ENCODE measurements around the gene CD2AP. TPM values are rescaled to one million over a fixed set of nuclear protein-coding genes. Genes with fewer than 3 reads are reported as not detected.

Gene CD2AP
- total RNA-seq, 1 donor: 30.4 TPM

DNA sequence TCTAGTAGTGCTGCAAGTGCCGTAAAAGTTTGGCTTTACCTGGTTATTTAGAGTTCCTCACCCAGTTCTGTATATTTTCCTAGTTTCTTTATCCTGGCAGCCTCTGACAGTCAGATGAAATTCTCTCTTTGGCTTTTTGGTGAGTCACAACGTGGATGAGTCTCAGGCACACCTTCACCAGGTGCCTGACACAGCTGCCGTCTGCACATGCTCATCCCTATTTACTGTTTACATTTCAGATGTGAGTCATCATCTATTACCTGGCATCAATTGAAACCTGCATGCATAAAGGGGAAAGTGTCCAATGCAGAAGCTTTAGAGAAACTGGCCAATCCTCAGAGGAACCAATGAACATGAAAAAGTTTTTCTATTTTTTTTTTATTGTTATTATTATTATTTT, 187.5 kb downstream of the CD2AP start:
- Histone ChIP-seq H3K27ac (ENCODE audit: low read depth, low read length) (no peak overlapping the region), H3K4me2 (ENCODE audit: insufficient read depth, low read length) (no peak overlapping the region), H3K4me3 (ENCODE audit: insufficient read depth, low read length) (no peak overlapping the region), H4K20me1 (ENCODE audit: insufficient read depth, low read length) (no peaks in the 10 kb centered on the region), H3K79me2 (ENCODE audit: insufficient read depth, low read length) (no peaks in the 10 kb centered on the region), H3K4me1 (ENCODE audit: insufficient read depth, low read length) (no peaks in the 10 kb centered on the region), H3K9me3 (ENCODE audit: low read depth, low read length) (no peaks in the 10 kb centered on the region), H2AFZ (ENCODE audit: low read length) (no peak overlapping the region), H3K36me3 (ENCODE audit: insufficient read depth, low read length) (no peaks in the 10 kb centered on the region), H3K27me3 (ENCODE audit: insufficient read depth, low read length) (no peaks in the 10 kb centered on the region)
- no peak for DNase-seq (ENCODE audit: insufficient read length, low spot score, missing footprints)
- TF ChIP-seq, protein P1, sequence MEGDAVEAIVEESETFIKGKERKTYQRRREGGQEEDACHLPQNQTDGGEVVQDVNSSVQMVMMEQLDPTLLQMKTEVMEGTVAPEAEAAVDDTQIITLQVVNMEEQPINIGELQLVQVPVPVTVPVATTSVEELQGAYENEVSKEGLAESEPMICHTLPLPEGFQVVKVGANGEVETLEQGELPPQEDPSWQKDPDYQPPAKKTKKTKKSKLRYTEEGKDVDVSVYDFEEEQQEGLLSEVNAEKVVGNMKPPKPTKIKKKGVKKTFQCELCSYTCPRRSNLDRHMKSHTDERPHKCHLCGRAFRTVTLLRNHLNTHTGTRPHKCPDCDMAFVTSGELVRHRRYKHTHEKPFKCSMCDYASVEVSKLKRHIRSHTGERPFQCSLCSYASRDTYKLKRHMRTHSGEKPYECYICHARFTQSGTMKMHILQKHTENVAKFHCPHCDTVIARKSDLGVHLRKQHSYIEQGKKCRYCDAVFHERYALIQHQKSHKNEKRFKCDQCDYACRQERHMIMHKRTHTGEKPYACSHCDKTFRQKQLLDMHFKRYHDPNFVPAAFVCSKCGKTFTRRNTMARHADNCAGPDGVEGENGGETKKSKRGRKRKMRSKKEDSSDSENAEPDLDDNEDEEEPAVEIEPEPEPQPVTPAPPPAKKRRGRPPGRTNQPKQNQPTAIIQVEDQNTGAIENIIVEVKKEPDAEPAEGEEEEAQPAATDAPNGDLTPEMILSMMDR (IDR thresholded peaks at IDR 0.05; ENCODE audit: extremely low read depth, low read depth, low read length): no peak

DNA sequence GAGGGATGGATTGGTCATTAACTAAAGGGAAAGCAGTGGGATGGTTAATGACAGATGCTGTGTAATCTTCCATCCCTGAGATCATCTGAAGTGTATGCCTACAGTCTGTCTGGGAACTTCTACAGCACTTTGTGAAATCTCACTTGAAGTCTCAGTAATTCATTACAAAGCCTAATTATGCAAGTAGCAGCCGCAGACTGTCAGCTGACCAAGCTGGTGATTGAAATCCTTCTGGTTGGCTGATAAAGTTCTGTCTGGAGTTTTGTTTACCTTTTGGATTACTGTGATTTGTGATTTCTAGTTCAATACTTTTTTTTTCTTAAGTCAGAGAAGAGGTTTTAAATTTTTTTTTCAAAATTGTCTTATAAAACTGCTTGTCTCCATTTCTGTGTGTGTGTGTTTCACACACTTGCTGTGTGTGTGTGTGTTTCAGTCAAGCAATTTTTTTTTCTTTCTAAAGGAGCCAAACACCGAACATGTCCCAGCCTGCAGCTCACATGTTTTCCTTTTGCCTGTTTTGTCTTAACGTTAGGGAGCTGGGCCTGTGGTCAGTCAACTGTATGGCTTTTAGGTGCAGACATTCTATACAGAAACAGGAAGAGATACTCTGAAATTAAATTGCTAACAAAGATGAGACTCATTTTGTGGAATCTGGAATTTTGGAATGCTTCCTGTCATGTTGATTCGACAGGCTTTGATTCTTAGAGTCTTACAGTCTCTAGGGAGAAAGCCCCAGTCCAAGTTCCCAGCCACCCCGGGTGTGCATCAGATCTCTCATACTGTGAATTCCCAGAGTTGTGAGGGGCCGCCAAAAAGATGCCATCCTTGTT, 192.3 kb downstream of the CD2AP start:
- Histone ChIP-seq H3K79me2 (ENCODE audit: insufficient read depth, low read length) (no peaks in the 10 kb centered on the region), H3K4me2 (ENCODE audit: insufficient read depth, low read length) (no peak overlapping the region), H2AFZ (ENCODE audit: low read length) (no peak overlapping the region), H4K20me1 (ENCODE audit: insufficient read depth, low read length) (no peaks in the 10 kb centered on the region), H3K36me3 (ENCODE audit: insufficient read depth, low read length) (no peaks in the 10 kb centered on the region), H3K27ac (ENCODE audit: low read depth, low read length) (no peak overlapping the region), H3K4me3 (ENCODE audit: insufficient read depth, low read length) (no peak overlapping the region), H3K9me3 (ENCODE audit: low read depth, low read length) (no peaks in the 10 kb centered on the region), H3K4me1 (ENCODE audit: insufficient read depth, low read length) (peaks cover 3% of the 10 kb centered on the region), H3K27me3 (ENCODE audit: insufficient read depth, low read length) (no peaks in the 10 kb centered on the region)
- DNase-seq (ENCODE audit: insufficient read length, low spot score, missing footprints): peak; percentile 44
- TF ChIP-seq, protein P1 (IDR thresholded peaks at IDR 0.05; ENCODE audit: extremely low read depth, low read depth, low read length): no peak

DNA sequence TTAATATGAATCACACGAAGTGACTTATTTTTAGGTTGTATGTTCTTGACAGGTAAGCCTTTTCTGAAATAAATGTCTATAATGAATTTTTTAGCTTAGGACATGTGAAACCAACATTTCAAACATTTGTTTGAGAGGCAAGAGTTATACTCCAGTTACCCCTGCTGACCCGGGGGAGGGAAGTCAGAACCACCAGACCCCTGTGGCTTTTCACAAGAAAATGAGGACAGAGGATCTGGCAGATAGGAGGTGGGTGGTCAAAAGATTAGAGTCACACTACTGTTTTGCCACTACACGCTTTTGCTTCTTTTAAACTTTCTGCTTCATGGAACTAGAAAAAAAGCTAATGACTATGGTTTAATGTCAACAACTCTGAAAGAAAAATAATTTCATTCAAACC, 193.3 kb downstream of the CD2AP start:
- Histone ChIP-seq H3K4me3 (ENCODE audit: insufficient read depth, low read length) (no peak overlapping the region), H2AFZ (ENCODE audit: low read length) (no peak overlapping the region), H3K4me1 (ENCODE audit: insufficient read depth, low read length) (peaks cover 3% of the 10 kb centered on the region), H3K27me3 (ENCODE audit: insufficient read depth, low read length) (no peaks in the 10 kb centered on the region), H4K20me1 (ENCODE audit: insufficient read depth, low read length) (no peaks in the 10 kb centered on the region), H3K9me3 (ENCODE audit: low read depth, low read length) (no peaks in the 10 kb centered on the region), H3K4me2 (ENCODE audit: insufficient read depth, low read length) (no peak overlapping the region), H3K79me2 (ENCODE audit: insufficient read depth, low read length) (no peaks in the 10 kb centered on the region), H3K36me3 (ENCODE audit: insufficient read depth, low read length) (no peaks in the 10 kb centered on the region), H3K27ac (ENCODE audit: low read depth, low read length) (no peak overlapping the region)
- TF ChIP-seq, protein P1 (IDR thresholded peaks at IDR 0.05; ENCODE audit: extremely low read depth, low read depth, low read length): no peak
- no peak for DNase-seq (ENCODE audit: insufficient read length, low spot score, missing footprints)

DNA sequence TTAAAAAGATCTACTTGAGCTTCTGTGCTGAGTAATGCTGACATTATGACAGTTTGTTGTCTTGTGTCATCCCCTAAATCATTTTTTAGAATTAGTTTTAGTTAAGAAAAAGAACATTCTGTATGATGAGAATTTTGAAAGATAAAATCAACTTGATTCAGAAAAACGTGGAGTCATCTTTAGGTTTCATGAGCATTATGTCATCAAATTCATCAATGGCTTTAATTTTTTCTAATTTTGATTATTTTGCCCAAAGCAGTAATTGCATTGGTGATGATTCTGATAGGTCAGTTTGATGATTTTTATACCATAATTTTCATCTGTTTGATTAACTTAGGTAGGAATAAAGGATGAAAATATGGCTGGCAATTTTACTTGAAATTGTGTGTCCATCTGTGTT, 194.2 kb downstream of the CD2AP start:
- Histone ChIP-seq H3K27ac (ENCODE audit: low read depth, low read length) (no peak overlapping the region), H3K4me2 (ENCODE audit: insufficient read depth, low read length) (no peak overlapping the region), H3K27me3 (ENCODE audit: insufficient read depth, low read length) (no peaks in the 10 kb centered on the region), H3K79me2 (ENCODE audit: insufficient read depth, low read length) (no peaks in the 10 kb centered on the region), H3K4me3 (ENCODE audit: insufficient read depth, low read length) (no peak overlapping the region), H3K9me3 (ENCODE audit: low read depth, low read length) (peaks cover 2% of the 10 kb centered on the region), H3K36me3 (ENCODE audit: insufficient read depth, low read length) (no peaks in the 10 kb centered on the region), H2AFZ (ENCODE audit: low read length) (no peak overlapping the region), H4K20me1 (ENCODE audit: insufficient read depth, low read length) (no peaks in the 10 kb centered on the region), H3K4me1 (ENCODE audit: insufficient read depth, low read length) (peaks cover 3% of the 10 kb centered on the region)
- TF ChIP-seq, protein P1 (IDR thresholded peaks at IDR 0.05; ENCODE audit: extremely low read depth, low read depth, low read length): no peak
- DNase-seq (ENCODE audit: insufficient read length, low spot score, missing footprints): no peak
